WTC11 (cell line): ENCODE results near the gene C4orf50. TPM values are rescaled to one million over a fixed set of nuclear protein-coding genes. Genes with fewer than 3 reads are reported as not detected.

ENCODE experiments used
- ATAC-seq: fragments of 200-7000 bp; cut with Tn5 transposase; 2 replicates; pipeline ENCODE4 v1.10.0; 2021; ENCODE audit warnings: mild to moderate bottlenecking, moderate library complexity
- CTCF ChIA-PET: fragments of 300-600 bp; sonication (Branson Sonifier 250); formaldehyde crosslinking; loops from one replicate; lab custom pipeline; 2021; ENCODE audit warnings: antibody characterized with exemption; lab: Charles Lee
- POLR2A ChIA-PET: fragments of 350-600 bp; sonication (Branson Sonifier 250); formaldehyde crosslinking; loops from one replicate; lab custom pipeline; 2021; ENCODE audit warnings: antibody characterized with exemption; lab: Charles Lee
- DNase-seq: peaks from one replicate; pipeline ENCODE4 v3.0.0; 2021; ENCODE audit warnings: low spot score
- H3K27ac Mint-ChIP-seq: 2 replicates; pipeline ENCODE4 v1.8.0; 2021; ENCODE audit warnings: mixed read lengths
- H3K27me3 Mint-ChIP-seq: 2 replicates; pipeline ENCODE4 v1.8.0; 2021; ENCODE audit warnings: low read depth, mild to moderate bottlenecking, moderate library complexity, mixed read lengths
- H3K36me3 Mint-ChIP-seq: 2 replicates; pipeline ENCODE4 v1.8.0; 2021; ENCODE audit warnings: mixed read lengths
- H3K4me1 Mint-ChIP-seq: 2 replicates; pipeline ENCODE4 v1.8.0; 2022; ENCODE audit warnings: mixed read lengths
- H3K4me3 Mint-ChIP-seq: 2 replicates; pipeline ENCODE4 v1.8.0; 2021; ENCODE audit warnings: mild to moderate bottlenecking, moderate library complexity, mixed read lengths
- H3K9me3 Mint-ChIP-seq: 2 replicates; pipeline ENCODE4 v1.8.0; 2021; ENCODE audit warnings: mixed read lengths
- ATF6 ChIP-seq: sonication (generic); formaldehyde crosslinking; IDR thresholded peaks from 2 replicates; pipeline ENCODE4 v1.8.1; 2023; ENCODE audit warnings: mild to moderate bottlenecking, missing genetic modification reagents
- ELF4 ChIP-seq: sonication (generic); formaldehyde crosslinking; IDR thresholded peaks from 2 replicates; pipeline ENCODE4 v1.8.1; 2022; ENCODE audit warnings: low read depth, mild to moderate bottlenecking, moderate library complexity, missing genetic modification reagents
- ERG ChIP-seq: fragments of 250-450 bp; sonication (Bioruptor Pico); IDR thresholded peaks from 2 replicates; pipeline ENCODE4 v1.8.0; 2021; ENCODE audit warnings: mild to moderate bottlenecking
- GRHL2 ChIP-seq: fragments of 250-450 bp; sonication (Bioruptor Pico); IDR thresholded peaks from 2 replicates; pipeline ENCODE4 v1.8.0; 2022; ENCODE audit warnings: mild to moderate bottlenecking, moderate library complexity; ENCODE audit not compliant: insufficient replicate concordance, severe bottlenecking
- PREB ChIP-seq: sonication (generic); formaldehyde crosslinking; IDR thresholded peaks from 2 replicates; pipeline ENCODE4 v1.8.1; 2022; ENCODE audit warnings: mild to moderate bottlenecking, missing genetic modification reagents, moderate library complexity, borderline replicate concordance
- TCF7 ChIP-seq: sonication (generic); formaldehyde crosslinking; IDR thresholded peaks from 2 replicates; pipeline ENCODE4 v1.8.0; 2022; ENCODE audit warnings: mild to moderate bottlenecking, low read depth, missing genetic modification reagents, moderate library complexity
- TEAD4 ChIP-seq: sonication (generic); formaldehyde crosslinking; IDR thresholded peaks from 2 replicates; pipeline ENCODE4 v1.8.0; 2022; ENCODE audit warnings: mild to moderate bottlenecking, missing genetic modification reagents
- USF1 ChIP-seq: sonication (generic); formaldehyde crosslinking; IDR thresholded peaks from 2 replicates; pipeline ENCODE4 v1.8.0; 2022; ENCODE audit warnings: mild to moderate bottlenecking, missing genetic modification reagents
- USF2 ChIP-seq: sonication (generic); formaldehyde crosslinking; IDR thresholded peaks from 2 replicates; pipeline ENCODE4 v1.8.1; 2023; ENCODE audit warnings: mild to moderate bottlenecking, missing genetic modification reagents, moderate library complexity
- ZNF121 ChIP-seq: sonication (generic); formaldehyde crosslinking; IDR thresholded peaks from 2 replicates; pipeline ENCODE4 v1.8.0; 2023; ENCODE audit warnings: missing genetic modification reagents
- ZNF396 ChIP-seq: fragments of 250-450 bp; sonication (Bioruptor Pico); IDR thresholded peaks from 2 replicates; pipeline ENCODE4 v1.8.0; 2021; ENCODE audit warnings: mild to moderate bottlenecking, moderate library complexity, borderline replicate concordance
- total RNA-seq: library from RNA; stranded (reverse); gene quantifications from 3 replicates; pipeline ENCODE4 v1.2.3, GENCODE V29; 2021
- TF ChIP-seq, protein P1 (sequence below): sonication (generic); formaldehyde crosslinking; IDR thresholded peaks from 2 replicates; pipeline ENCODE4 v1.8.0; 2023; ENCODE audit warnings: missing genetic modification reagents, mild to moderate bottlenecking, borderline replicate concordance
- TF ChIP-seq, protein P2 (sequence below): sonication (generic); formaldehyde crosslinking; IDR thresholded peaks from 2 replicates; pipeline ENCODE4 v1.8.1; 2022; ENCODE audit warnings: missing genetic modification reagents, borderline replicate concordance
- TF ChIP-seq, protein P3 (sequence below): sonication (generic); formaldehyde crosslinking; IDR thresholded peaks from 2 replicates; pipeline ENCODE4 v1.8.1; 2023; ENCODE audit warnings: mild to moderate bottlenecking, missing genetic modification reagents

Gene C4orf50
- total RNA-seq, 1 experiment from 2014 or later: 0.17 TPM

- TF ChIP-seq, protein P1, sequence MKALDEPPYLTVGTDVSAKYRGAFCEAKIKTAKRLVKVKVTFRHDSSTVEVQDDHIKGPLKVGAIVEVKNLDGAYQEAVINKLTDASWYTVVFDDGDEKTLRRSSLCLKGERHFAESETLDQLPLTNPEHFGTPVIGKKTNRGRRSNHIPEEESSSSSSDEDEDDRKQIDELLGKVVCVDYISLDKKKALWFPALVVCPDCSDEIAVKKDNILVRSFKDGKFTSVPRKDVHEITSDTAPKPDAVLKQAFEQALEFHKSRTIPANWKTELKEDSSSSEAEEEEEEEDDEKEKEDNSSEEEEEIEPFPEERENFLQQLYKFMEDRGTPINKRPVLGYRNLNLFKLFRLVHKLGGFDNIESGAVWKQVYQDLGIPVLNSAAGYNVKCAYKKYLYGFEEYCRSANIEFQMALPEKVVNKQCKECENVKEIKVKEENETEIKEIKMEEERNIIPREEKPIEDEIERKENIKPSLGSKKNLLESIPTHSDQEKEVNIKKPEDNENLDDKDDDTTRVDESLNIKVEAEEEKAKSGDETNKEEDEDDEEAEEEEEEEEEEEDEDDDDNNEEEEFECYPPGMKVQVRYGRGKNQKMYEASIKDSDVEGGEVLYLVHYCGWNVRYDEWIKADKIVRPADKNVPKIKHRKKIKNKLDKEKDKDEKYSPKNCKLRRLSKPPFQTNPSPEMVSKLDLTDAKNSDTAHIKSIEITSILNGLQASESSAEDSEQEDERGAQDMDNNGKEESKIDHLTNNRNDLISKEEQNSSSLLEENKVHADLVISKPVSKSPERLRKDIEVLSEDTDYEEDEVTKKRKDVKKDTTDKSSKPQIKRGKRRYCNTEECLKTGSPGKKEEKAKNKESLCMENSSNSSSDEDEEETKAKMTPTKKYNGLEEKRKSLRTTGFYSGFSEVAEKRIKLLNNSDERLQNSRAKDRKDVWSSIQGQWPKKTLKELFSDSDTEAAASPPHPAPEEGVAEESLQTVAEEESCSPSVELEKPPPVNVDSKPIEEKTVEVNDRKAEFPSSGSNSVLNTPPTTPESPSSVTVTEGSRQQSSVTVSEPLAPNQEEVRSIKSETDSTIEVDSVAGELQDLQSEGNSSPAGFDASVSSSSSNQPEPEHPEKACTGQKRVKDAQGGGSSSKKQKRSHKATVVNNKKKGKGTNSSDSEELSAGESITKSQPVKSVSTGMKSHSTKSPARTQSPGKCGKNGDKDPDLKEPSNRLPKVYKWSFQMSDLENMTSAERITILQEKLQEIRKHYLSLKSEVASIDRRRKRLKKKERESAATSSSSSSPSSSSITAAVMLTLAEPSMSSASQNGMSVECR: no peak
- TF ChIP-seq GRHL2 (CRISPR knock-in tag) (no peak), PREB (no peak), ATF6 (no peak), ELF4 (CRISPR knock-in tag) (no peak)
Observed at GRCh38 chr4:5940470-5941203, 77.6 kb downstream of the C4orf50 start (continued).

DNA sequence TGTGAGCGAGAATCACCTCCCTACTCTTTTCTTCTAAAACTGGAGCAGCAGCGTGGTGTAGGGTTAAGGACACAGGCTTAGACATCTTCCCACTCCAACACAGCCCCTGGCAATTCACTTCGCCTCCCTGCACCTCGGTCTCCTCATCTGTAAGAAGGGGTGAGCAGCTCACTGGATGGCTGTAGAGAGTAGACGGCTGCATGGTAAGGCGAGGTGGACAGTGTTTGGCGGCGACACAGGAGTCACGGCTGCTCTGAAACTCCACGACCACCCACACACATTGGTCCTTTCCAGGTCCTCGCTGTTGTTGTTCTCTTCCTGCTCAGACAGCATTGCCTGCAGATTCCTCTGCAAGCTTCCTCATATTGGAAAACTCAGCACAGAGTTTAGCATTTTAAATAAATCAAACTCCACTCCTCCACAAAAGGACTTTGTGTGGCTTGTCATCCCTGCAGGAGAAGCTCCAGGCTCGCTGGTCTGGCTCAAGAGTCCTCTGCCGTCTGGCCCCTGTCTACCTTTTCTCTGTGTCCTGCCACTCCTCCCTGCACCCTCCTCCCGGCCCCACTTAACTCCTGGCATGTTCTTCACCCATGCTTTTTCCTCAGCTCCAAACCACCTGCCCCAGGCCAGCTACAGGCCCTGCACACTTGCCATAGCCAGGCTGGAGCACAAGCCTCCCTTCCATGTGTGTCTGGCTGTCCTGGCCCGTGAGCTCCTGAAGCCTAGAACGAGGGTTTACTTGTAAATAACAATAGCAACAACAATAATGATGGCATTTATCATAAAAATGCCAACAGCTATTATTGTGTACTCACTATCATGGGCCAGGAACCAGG lies 84.0 kb downstream of the C4orf50 start:
- ChIA-PET POLR2A (no interaction called here), CTCF (no interaction called here)
- ATAC-seq: no peak
- Mint-ChIP-seq H3K27me3 (peaks cover 2% of the 10 kb centered on the region; the same call in 1 of the 2 replicates), H3K4me3 (no peak overlapping the region), H3K27ac (no peak overlapping the region), H3K9me3 (no peaks in the 10 kb centered on the region), H3K4me1 (peaks cover 24% of the 10 kb centered on the region), H3K36me3 (no peaks in the 10 kb centered on the region)
- TF ChIP-seq TEAD4 (CRISPR knock-in tag) (no peak), ERG (CRISPR knock-in tag) (no peak), ZNF396 (CRISPR knock-in tag) (no peak), TCF7 (CRISPR knock-in tag) (no peak), USF1 (no peak), USF2 (CRISPR knock-in tag) (no peak), ZNF121 (CRISPR knock-in tag) (peak; percentile 87)
- TF ChIP-seq, protein P2, sequence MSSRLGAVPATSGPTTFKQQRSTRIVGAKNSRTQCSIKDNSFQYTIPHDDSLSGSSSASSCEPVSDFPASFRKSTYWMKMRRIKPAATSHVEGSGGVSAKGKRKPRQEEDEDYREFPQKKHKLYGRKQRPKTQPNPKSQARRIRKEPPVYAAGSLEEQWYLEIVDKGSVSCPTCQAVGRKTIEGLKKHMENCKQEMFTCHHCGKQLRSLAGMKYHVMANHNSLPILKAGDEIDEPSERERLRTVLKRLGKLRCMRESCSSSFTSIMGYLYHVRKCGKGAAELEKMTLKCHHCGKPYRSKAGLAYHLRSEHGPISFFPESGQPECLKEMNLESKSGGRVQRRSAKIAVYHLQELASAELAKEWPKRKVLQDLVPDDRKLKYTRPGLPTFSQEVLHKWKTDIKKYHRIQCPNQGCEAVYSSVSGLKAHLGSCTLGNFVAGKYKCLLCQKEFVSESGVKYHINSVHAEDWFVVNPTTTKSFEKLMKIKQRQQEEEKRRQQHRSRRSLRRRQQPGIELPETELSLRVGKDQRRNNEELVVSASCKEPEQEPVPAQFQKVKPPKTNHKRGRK (CRISPR knock-in tag): no peak
- TF ChIP-seq, protein P3, sequence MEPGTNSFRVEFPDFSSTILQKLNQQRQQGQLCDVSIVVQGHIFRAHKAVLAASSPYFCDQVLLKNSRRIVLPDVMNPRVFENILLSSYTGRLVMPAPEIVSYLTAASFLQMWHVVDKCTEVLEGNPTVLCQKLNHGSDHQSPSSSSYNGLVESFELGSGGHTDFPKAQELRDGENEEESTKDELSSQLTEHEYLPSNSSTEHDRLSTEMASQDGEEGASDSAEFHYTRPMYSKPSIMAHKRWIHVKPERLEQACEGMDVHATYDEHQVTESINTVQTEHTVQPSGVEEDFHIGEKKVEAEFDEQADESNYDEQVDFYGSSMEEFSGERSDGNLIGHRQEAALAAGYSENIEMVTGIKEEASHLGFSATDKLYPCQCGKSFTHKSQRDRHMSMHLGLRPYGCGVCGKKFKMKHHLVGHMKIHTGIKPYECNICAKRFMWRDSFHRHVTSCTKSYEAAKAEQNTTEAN (CRISPR knock-in tag): no peak
- no peak for DNase-seq
